Heart left ventricle (tissue), 13 donors: ENCODE measurements around the gene ZBTB20.

Experiments used
- CTCF ChIP-seq, 12 donors: fragments of 200-600 bp; sonication (generic) in 4 of 12; IDR thresholded peaks; one replicate each; pipeline versions ENCODE4 v1.5.0 to v1.8.0; 2018 to 2022; ENCODE audit warnings: antibody characterized with exemption in 12 of 12, mild to moderate bottlenecking in 5 of 12
- POLR2A ChIP-seq, 2 donors: fragments of 450-650 bp; IDR thresholded peaks; one replicate each; pipeline ENCODE4 v1.6.1; 2017; ENCODE audit warnings: antibody characterized with exemption in 2 of 2, mild to moderate bottlenecking in 2 of 2, moderate library complexity in 2 of 2
- donor health status: ischemic (EF 13 %, LVEDD 7.1; RV severe dilation, severe dysfunction).
- donor health status: DM: no; HTN: yes; CAD: no.
- donor health status: DM: no; HTN: no; CAD: no.
- donor health status: ischemic (EF 25% LVEDD 6.9; RV normal size, moderate dysfunction).
- donor health status: ischemic (EF 25% LVEDD 5.7; RV mildly dilated, moderate dysfunction).
- donor health status: ischemic (EF 35%, LVEDD 5.7; RV mildly dilated, moderate dysfunction).
- donor health status: nonischemic (EF 11% LVEDD 7.7; RV severe dilation, severe dysfunction).
- donor health status: DM: yes; HTN: yes; CAD: no.
- donor health status: PGD.
- donor health status: ischemic (EF 29% LVEDD 5.4; RV normal size, mild dysfunction).
- donor health status: nonischemic (EF 23%, LVEDD 6.1; RV moderate dilation, normal function).

- TF ChIP-seq CTCF (IDR thresholded peaks at IDR 0.05), result no peak
- TF ChIP-seq POLR2A (IDR thresholded peaks at IDR 0.05), result no peak
These were observed 19.9 kb downstream of the ZBTB20 start for GRCh38 chr3:115127208-115127607.
